WERI-Rb-1 (cell line): Measurements from ENCODE around the gene TTYH3.
A peak's percentile ranks its signal among the peaks of the same experiment; 100 is the strongest.

Experiments
- DNase-seq: peaks from one replicate; pipeline ENCODE4 v3.0.0-alpha.2; 2020
- H3K27ac ChIP-seq: fragments of 250-450 bp; sonication (Bioruptor Pico); 2 replicates; pipeline ENCODE4 v1.5.1; 2020; ENCODE audit warnings: mild to moderate bottlenecking, moderate library complexity
- H3K27me3 ChIP-seq: fragments of 250-450 bp; sonication (Bioruptor Pico); 2 replicates; pipeline ENCODE4 v1.5.1; 2021; ENCODE audit warnings: mild to moderate bottlenecking, low read depth, moderate library complexity; ENCODE audit not compliant: insufficient read depth, severe bottlenecking
- H3K36me3 ChIP-seq: fragments of 250-450 bp; sonication (Bioruptor Pico); 2 replicates; pipeline ENCODE4 v1.5.1; 2020; ENCODE audit warnings: mild to moderate bottlenecking, moderate library complexity
- H3K4me3 ChIP-seq: 2 replicates; pipeline ENCODE4 v1.5.1; 2011; ENCODE audit warnings: low read depth, mild to moderate bottlenecking, control low read depth, low read length
- H3K9me3 ChIP-seq: fragments of 250-450 bp; sonication (Bioruptor Pico); 2 replicates; pipeline ENCODE4 v1.5.1; 2021; ENCODE audit warnings: mild to moderate bottlenecking, moderate library complexity; ENCODE audit not compliant: severe bottlenecking
- CTCF ChIP-seq: IDR thresholded peaks from 2 replicates; pipeline ENCODE4 v1.5.1; 2011; ENCODE audit warnings: low read depth, mild to moderate bottlenecking, control low read depth, inconsistent platforms, low read length

TTYH3 gene

DNA sequence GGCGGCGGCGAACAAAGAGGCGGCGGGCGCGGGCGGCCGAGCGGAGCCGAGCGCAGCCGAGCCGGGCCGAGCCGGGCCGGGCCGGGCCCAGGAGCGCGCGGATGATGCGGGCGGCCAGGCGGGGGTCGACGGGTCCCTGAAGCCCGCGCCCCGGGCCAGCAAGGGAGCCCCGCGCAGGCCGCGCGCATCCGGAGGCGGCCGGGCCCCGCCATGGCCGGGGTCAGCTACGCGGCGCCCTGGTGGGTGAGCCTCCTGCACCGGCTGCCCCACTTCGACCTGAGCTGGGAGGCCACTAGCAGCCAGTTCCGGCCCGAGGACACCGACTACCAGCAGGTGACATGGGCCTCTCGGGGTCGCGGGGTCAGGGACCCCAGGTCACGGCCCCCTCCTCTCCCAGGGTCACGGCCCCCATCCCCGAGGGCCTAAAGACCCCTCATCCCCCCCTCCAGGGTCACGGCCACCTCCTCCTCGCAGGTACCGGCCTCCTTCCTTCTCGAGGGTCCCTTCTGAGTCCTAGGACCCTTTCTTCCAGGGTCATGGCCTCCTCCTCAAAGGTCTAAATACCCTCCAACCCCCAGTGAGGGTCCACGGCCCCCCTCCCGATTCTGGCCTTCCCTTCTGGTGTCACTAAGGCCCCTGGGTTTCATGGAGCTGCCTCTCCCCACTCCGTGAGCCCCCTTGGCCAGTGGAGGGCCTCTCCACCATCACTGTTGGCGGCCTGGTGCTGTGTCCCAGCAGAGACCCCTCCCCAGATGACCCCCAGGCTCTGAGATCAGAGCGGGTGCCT, at the start of gene TTYH3:
Gene TTYH3, plus strand, starts transcription at position 41 of the 787 bp plus-strand sequence. Its CDS starts 170 bp downstream, at position 211.
- peak within 1 kb of the TSS; percentile 85 for H3K27ac ChIP-seq
- peak within 1 kb of the TSS; percentile 97 for H3K4me3 ChIP-seq
- H3K27me3 ChIP-seq = no peaks in the 10 kb centered on the region
- peaks cover 26% of the 10 kb centered on the region for H3K36me3 ChIP-seq
- H3K9me3 ChIP-seq = no peaks in the 10 kb centered on the region
- no peak for DNase-seq
- no peak for TF ChIP-seq CTCF

DNA sequence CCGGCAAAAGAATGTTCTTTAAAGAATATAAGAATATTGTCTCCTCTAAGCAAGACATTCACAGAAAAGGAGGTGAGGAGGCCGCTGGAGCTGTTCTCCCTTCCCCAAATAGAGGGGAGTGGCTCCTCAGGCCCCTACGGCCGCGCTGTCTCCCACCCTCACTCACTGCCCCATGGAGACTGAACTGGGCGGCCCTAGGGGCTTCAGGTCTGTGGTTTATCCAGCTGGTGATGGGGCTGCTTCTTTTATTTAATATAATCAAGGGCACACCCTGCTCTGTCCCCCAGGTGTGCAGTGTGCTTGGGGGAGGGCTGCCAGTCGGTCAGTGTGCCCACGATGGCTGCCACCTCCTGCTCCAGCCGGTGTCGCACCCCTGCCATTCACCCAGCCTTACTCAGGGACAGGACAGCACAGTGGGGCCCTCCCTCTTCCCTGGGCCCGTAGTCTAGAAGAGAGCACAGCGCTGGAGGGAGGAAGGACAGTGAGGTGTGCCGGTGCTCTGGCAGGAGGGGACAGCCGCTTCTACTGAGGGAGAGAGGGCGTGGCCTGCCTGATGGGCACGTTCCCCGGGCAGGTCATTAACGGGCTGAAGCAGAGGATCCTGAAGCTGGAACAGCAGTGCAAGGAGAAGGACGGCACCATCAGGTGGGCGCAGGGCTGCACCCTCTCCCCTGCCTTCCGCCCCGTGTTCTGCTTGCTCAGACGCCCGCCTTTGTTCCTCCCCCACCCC, 49.6 kb upstream of the TTYH3 start:
- no peak overlapping the region for H3K27ac ChIP-seq

DNA sequence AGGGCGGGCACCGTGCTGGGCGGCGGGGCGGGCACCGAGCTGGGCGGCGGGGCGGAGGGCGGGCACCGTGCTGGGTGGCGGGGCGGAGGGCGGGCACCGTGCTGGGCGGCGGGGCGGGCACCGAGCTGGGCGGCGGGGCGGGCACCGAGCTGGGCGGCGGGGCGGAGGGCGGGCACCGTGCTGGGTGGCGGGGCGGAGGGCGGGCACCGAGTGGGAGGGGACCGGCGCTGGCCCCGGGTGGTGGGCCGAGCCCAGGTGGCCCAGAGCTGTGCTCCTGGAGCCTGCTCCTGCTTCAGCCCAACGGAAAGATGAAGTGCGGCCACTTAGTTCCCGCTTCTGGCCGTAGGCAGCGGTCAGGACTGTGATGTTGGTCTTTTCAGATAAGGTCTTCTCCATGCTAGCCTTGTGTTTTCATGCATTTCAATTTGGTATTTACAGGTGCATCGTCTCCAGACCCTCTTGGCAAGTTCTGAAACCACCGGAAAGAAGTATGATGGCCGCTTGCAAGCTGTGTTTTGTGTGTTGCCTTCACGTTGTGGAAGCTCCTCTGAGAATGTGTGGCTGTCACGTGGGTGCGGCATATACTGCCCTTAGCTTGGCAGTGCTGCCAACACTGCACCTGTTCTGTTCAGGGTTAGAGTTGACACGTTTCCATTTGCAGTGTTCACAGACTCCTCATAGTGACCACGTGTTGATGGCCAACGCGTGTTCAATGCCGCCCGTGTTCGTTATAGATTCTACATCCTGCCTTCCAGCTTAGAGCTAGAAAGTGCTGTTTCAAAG, 47.8 kb upstream of the TTYH3 start:
- peaks cover 27% of the 10 kb centered on the region for H3K36me3 ChIP-seq
- TF ChIP-seq CTCF = no peak
- no peaks in the 10 kb centered on the region for H3K27me3 ChIP-seq
- no peaks in the 10 kb centered on the region for H3K9me3 ChIP-seq
- H3K4me3 ChIP-seq = no peak overlapping the region
- no peak overlapping the region for H3K27ac ChIP-seq
- DNase-seq = no peak

More for the DNA sequence above, 49.6 kb upstream of the TTYH3 start:
- H3K27me3 ChIP-seq = no peaks in the 10 kb centered on the region
- DNase-seq = no peak
- peaks cover 25% of the 10 kb centered on the region for H3K36me3 ChIP-seq
- no peaks in the 10 kb centered on the region for H3K9me3 ChIP-seq
- no peak overlapping the region for H3K4me3 ChIP-seq
- no peak for TF ChIP-seq CTCF

GRCh38 chr7:2585446-2585845, 46.3 kb upstream of the TTYH3 start:
- Histone ChIP-seq H3K4me3 (no peak overlapping the region), H3K9me3 (no peaks in the 10 kb centered on the region), H3K27me3 (no peaks in the 10 kb centered on the region), H3K36me3 (peaks cover 33% of the 10 kb centered on the region), H3K27ac (no peak overlapping the region)
- no peak for TF ChIP-seq CTCF
- DNase-seq = no peak

- no peak for TF ChIP-seq CTCF
- no peaks in the 10 kb centered on the region for H3K27me3 ChIP-seq
- peaks cover 41% of the 10 kb centered on the region for H3K36me3 ChIP-seq
- no peaks in the 10 kb centered on the region for H3K9me3 ChIP-seq
- DNase-seq = no peak
- no peak overlapping the region for H3K27ac ChIP-seq
- no peak overlapping the region for H3K4me3 ChIP-seq
Measured at GRCh38 chr7:2586326-2587020, 45.3 kb upstream of the TTYH3 start.
